Renal cortical epithelial cell (primary cell): ENCODE results near the gene TMOD2. TPM values are rescaled to one million over a fixed set of nuclear protein-coding genes. Genes with fewer than 3 reads are reported as not detected.

Source experiments
- DNase-seq: peaks from one replicate; pipeline ENCODE4 v3.0.0-alpha.2; 2011; ENCODE audit warnings: low read depth
- total RNA-seq: library from RNA; depleted of rRNA; stranded (reverse); fragments of >200 nt; gene quantifications from 2 replicates; pipeline ENCODE4 v1.2.3, GENCODE V29; 2014

The TMOD2 gene
- total RNA-seq, 1 donor from 2014 or later, result 3.8 TPM

DNA sequence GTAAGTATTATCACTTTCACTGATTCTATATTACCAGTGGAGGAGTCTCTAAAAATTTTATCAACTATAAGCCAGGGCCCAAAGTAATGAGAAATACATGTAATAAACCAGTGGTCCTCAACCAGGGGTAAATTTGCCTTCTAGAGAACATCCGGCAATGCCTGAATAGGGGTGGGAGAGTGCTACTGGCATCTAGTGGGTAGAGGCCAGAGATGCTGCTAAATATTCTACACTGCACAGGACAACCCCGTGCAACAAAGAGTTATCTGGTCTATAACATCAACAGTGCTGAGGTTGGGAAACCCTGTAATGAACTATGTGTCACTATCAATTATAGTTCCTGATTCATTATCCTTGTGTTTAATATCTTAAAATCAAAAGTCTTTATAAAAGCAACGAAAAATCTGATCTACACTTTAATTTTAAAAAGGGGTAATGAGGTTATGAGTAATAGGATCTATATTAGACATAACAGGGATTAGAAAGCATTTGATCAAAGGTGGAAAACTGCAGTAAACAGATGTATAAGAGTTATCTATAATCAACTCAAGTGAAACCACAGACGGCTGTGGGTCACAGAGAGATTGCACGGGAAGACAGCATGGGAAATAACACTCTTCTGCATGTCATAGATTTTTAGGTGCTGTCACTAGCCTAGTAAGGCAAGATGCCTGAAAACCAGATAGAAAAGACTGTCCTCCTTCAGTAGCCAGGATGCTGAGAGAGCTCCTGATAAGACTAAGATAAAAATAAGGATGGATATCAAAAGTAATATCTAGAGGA, 16.0 kb upstream of the TMOD2 start:
- DNase-seq, result no peak

DNA sequence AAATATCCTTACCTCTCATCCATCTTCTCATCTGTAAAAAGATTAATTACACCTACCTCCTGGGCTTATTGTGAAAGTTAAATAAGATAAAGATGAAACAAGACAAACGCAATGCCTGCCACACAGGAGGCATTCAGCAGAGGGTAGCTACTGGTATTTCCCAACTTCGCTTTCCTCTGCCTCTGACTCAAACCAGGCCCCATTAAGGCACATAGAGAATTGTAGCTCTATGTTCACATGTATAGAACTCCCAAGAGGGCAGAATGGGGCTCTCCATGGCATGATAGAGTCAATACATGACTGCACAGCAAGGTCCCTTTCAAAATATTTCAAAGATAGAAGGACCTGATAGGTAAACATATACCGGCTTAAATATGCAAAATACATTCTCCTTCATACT, 15.3 kb upstream of the TMOD2 start:
- DNase-seq, result no peak

DNA sequence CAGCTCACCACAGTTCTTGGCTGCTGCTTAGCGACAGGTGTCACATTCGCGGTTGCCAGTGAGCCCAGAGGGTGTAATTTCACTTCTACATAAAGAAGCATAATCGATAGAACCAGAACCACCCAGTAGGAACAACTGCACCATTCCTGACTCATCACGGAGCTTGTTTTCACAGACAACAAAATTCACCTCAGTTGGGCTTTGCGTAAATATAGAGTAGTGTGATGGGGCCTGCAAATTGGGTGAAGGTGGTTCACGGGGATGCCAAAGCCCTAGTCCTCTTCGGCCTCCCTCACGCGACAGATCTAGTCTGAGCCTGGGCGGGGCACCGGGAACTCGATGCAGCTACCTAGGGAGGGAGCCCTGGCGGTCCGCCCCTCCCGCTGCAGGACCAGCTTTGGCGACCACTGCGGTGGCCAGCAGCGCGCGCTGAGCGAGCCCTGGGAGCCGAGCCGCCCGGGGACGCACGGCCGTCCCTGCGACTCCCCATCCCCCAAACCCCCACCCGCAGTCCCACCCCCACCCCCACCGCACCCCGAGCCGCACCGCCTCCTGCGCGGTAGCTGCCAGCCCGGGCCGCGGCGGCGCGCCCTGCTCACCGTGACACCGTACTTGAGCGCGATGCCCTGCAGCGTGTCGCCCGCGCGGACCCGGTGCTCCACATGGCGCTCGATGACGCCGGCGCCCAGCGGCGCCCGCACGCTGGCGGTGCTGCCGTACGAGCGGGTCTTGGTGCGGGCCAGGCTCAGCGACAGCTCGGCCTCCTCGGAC, 14.5 kb upstream of the TMOD2 start:
- DNase-seq, result peak; percentile 21

DNA sequence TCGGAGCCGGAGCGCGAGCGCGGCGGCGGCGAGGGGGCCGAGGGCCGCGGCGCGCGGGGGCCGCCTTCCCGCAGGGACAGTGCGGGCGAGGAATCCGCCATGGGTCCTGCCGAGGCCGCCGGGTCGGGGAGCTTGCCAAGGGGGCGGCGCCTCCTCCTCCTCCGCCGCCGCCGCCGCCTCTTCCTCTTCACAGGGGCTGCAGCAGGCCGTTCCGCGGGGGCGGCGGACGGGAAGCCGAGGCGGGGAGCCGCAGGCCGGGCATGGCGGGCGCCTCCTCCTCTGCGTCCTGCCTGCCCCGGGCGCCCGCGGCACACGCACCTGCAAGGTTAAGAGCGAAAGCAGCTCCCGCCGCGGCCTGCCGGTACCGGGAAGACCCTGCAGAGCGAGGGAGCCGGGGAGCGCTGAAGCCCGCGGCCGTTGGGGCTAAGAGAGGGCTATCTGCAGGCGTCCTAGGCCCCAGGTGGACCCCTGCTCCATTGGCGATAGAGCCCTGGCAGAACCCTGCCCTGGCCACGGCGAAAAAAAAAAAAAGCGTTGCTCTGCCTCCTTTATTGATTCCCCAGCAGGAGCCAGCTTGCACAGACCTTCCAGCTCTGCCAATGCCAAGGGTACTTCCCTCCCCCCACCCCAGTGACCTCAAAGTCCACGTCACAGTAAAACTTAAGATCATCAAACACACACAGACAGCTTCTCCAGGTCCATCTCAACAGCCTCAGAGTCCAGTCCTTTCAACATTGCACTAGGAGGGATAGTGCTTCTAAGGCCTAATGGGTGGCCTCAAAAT, 13.7 kb upstream of the TMOD2 start, which contains the start of gene LYSMD2:
LYSMD2 (minus strand) TSS at position 134 of the 784 bp plus-strand sequence; CDS start at position 101, 33 bp downstream.
- DNase-seq, result no peak

DNA sequence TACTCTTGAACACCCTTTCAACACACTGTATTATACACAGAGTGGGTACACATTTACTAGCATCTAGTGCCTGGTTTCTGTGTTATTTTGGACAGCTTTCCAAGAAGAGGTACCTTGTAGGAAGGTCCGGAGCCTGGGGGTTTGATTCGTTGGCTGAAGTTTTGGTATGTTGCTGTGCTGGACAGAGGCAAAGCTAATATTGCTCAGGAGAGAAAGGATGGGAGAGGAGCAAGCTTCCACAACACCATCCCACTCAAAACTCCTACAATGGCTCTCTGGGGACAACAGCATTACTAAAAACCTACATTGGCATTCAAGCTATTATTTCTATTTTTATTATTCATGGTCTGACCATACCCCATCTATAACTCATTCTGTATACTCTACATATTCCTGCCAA, 12.8 kb upstream of the TMOD2 start:
- DNase-seq, result no peak

DNA sequence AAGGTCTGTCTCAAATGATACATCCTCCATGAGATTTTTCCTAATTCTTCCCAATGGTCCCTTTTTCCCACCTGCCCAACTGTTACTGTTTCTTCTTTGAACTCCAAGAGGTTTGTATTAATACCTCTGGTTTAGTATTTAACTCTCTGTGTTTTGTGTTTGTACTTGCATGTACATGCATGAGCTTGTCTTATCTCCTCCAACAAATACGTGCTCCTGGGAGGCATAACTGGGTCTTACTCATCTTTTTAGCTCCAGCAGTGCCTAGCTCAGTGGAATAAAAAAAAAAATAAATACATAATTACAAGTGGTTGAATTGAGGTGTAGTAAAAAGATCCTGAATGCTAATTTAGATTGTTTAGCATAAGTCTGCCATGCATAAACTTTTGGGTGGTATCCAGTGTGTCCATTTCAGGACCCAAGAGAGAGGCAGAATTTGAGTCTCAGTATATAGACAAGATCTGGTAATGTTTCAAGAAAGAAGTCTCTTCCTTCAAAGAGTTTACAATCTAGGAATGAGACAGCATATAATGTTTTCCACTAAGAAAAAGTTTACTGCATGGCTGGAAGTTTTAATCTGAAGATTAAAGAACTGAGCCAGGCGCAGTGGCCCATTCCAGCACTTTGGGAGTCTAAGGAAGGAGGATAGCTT, 12.2 kb upstream of the TMOD2 start:
- DNase-seq, result no peak

DNA sequence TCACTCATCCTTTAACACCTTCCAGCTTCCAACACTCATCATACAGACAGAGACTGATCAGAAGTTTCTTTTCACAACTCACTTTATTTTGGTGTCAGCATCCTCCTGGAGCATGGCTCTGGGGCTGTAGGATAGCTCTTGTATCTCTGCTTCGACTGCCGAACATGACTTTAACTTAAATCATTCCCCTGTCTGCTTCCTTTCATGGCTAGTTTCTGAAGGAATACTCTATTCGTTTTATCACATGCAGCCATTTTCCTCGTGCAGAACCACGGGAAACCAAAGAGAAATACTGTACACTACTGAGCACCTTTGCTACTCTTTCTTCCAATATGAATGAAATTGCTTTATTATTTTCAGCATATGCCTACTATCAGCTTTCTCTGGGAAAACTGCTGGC, 2.1 kb upstream of the TMOD2 start:
- no peak for DNase-seq

DNA sequence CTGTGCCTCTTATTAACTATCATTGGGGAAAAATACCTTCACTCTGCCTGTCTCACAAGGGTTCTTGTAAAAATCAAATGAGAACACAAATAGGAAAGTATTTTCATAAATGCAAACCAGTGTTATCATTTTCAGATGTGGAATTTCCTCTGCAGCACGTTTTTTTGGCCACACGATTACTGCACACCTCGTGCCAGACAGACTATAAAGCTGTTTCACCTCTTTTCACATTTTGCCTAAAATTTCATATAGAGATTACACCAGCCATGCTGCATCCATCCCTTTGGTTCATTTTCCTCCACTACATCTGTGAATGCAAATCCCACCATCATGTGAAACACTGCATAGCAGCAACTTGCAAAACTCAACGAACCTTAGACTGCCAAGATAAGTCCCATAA, 1.2 kb upstream of the TMOD2 start:
- DNase-seq, result no peak

DNA sequence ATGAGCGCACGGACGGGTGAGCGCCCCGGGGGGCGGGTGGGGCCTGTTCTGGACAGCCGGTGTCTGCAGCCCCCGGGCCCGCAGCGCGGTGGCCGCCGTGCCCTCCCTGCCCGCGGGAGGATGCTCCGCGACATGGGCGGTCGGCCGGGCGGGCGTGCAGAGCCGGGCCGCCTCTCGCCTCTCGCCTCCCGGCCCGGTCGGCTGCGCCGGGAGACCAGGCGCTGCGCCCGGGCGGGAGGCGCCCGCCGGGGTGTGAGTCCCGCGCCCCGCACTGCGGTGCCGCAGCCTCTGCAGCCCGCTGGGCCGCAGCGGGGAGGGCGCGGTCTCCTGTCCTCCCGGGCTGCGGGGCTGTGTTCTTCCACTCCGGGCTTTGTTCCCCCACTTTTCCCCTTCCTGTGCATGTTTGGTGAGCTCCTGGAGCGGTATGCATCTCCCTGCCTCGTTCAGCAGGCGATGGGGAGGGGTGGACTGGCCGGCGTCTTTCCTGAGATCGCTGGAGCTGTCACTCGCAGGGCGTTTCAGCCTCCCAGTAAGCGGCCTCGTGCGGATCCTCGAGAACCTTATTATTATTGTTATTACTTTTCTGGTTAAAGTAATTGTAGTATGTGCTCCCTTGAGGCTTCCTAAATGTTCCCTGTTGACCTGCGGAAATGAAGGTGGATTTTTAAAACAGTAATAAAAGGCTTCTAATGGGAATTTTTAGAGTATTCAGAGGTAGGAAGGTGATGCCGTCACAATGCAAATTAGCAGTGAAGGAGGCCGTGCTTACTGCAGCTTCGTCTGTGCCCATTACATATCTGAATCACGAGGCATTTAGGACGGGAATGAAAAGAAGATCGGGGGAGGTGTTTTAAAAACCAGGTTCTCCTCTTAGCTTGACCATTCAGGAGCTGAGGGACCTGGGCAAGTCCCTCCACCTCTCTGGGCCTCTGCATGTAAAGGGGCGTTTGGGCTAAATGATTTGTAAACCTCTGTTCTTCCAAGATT, 593 bp downstream of the TMOD2 start:
- DNase-seq, result no peak

DNA sequence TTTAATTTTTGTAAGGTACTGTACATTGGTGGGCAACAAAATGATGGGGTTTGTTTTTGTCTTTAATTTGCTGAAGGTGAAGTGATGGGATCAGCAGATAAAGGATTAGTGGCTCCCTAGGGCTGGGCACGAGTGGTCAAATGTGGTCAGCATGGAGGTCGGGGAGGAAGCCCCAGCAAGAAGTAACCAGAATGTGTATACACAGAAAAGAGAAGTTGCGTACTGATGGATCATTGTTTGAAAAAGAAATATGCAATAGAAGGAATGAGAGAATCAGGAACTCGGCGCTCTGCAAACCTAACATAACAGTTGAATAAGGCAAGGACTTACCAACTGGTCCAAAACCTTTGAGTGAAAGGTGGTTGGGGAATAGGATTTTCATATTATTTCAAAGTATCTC, 1.5 kb downstream of the TMOD2 start:
- DNase-seq, result no peak

DNA sequence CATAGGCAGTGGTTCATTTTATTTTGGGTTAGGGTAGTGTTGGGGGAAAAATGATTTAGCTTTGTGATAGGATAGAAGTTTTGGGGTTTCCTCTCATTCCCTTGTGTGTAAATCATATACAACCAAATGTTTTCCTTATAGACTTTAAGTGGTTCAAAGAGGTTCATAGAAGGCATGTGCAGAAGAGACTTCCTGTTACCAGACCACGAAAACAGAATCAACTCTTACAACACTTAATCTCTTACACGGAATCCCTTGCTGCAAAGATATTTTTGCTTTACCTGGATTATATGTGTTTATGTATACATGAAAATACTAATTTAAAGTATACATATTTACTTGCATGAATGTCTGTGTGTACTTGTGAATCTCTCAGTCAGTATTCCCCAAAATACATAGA, 2.9 kb downstream of the TMOD2 start:
- no peak for DNase-seq

DNA sequence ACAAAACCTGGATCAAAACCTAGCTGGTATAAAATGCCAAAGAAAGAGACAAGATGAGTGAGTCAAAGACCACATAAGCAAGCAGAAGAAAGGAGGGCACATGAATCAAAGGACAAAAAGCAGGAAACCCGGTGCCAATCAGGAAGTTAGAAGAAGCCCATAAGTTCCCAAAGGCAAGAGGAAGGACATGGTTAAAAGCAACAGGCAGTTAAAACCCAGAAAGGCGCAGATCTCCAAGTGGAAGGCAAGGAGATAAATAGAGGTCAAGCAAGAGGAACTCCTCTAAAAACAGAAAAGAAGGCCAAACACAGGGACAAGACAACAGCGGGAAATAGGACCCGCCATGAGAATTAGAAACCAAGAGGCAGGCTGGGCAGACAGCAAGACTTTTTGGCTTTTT, 4.4 kb downstream of the TMOD2 start:
- no peak for DNase-seq

DNA sequence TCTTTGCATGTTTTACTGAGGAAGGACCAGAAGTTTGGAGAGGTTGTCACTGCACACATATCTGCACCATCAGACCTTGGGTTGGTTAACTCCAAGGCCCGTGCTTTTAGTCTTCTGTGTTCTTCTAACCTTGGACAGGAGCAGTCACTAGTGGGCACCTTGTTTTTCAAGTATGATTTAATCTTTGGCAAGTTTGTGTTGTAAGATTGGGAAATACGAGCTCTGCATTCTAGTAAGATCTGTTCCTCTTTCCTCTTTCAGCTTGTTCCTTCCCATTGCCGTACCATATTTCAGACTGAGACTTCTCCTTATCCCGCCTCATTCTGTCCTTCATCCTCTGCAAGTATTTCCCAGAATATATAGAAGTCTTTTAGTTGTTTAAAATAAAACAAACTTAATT, 5.1 kb downstream of the TMOD2 start:
- no peak for DNase-seq

DNA sequence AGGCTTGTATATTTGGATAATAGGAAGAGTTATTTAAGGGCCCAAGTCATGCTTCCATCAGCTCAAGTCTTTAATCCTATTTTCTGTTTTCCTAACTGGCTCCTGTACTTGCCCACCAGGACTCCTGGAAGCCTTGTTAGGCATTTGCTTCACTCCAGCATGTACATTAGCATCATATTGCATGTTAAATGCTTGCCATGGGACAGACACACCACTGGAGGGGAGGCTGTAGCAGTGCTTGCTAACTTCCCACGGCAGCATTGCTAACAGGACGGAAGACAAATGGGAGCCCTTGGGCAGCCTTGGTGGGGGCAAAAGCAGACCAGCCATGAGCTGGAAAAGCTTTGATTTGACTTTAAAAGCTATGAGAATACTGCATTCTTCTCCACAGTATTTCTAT, 6.1 kb downstream of the TMOD2 start:
- no peak for DNase-seq

DNA sequence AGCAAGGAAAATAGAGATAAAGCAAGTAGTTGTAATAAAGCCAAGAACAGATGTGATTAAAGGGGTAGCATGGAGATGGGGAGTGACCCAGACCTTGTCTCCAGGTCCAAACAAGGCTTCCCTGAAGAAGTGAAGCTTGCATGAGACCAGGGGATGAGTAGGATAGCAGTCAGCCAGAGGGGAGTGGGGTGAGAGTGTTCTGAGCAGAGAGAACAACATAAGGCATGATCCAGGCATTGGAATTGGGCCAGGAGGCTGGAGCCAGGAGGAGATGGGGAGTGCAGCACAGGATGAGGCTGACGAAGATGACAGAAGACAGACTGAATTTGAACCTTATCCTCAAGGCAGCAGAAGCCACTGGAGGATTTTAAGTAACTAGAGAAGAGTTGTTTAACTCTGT, 7.2 kb downstream of the TMOD2 start:
- no peak for DNase-seq

DNA sequence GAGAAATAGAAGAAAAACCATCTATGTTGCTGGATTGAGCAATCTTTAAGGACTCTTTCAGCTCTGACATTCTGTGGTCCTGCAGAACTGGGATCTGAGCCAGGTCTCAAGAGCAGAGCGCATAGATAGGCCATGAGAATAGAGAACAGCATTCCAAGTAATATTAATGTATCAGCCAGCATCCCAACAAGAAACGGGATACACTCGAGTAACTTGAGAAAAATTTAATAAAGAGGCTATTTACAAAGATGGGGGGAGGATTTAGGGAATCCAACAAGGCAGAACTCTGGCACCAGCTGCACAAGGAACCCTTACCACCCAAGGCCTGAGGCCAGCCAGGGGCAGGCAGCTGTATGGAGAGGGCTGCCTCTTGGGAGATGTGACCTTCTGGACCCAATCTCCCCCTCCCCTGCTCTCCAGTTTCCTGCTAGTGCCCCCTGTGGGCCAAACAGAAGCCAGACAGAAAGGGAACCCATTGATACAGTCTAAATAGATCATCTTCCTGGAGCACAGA, 8.2 kb downstream of the TMOD2 start:
- peak; percentile 82 for DNase-seq

DNA sequence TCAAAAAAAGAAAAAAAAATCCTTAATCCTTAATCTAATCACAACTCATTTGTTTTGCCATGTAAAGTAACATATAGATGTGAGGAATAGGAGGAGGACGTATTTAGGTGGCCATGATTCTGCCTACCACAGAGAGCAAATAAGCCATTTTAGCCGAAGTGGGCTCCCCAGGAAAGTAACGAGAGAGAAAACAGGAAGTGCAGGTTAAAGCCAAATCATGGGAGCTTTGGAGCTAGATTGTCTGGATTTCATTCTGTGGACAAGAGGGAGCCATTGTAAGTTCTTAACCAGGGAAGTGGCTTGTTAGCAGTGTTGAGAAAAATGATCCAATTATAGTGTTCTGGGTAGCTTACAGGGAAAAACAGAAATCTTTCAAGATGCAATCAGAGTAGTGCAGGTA, 9.4 kb downstream of the TMOD2 start:
- DNase-seq, result no peak

DNA sequence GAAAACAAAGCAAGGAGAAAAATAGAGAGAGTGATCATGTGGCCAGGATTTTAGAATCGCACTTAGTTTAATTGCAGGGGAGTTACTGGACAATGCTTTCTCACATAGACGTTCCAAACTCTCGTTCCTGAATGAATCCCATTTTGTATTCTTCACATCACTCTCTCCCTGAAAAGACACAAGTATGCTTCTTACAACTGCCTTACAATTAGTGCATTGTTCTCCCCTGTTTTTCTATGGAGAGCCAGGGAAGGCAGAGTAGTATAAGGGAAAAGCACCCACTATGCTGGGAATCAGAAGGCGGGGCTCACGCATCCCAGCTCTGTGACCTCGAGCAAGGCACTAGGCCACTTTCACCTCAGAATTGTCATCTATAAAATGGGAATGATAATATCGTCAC, 14.4 kb downstream of the TMOD2 start:
- DNase-seq, result no peak

DNA sequence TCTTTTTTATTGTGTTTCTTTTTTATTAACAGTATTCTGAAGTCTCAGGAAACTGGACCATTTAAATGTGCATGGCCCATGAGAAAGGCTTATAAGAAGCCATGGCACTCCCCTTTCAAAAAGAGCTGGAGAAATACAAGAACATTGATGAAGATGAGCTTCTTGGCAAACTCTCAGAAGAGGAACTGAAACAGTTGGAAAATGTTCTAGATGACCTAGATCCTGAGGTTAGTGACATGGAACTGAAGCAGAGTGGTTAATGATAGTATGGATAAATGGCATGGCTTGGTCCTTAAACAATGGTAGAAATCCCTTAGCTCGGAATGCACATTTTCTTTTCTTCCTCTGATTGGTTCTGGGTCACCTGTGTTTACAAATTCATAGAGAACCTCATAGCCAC, 14.9 kb downstream of the TMOD2 start:
- DNase-seq, result no peak

DNA sequence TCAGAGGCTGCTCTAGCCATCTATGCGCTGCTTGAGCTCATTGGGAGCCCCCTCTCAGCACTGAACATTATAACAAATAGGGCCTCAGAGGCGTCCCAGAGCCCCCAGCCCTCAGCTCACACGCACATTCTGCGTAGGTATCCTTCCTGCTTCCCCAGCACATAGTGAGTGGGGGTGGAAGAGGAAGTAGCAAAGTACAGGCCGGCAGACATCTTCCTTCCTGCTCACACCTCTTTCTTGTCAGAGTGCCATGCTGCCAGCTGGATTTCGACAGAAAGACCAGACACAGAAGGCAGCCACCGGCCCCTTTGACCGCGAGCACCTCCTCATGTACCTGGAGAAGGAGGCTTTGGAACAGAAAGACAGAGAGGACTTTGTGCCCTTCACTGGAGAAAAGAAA, 16.6 kb downstream of the TMOD2 start:
- no peak for DNase-seq

DNA sequence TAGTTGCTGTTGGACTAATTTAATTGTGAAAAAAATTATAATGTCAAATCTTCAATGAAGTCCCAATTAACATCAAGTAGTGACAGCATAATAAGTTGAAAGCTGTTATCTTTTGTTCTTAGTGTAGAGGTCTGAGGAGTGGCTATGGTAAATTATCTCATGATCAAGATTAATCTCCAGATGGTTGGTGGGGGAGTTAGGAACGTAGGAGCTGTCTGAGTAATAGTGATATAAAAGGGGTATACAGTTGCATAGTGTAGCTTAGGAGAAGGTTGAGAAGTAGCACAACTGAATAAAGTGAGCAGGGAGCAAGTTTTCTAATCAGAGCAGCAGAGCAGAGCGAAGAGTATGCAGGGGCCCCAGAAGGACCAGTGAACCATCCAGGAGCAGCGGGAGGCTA, 19.5 kb downstream of the TMOD2 start:
- no peak for DNase-seq
